Gastrocnemius medialis (tissue), 4 donors: Measurements from ENCODE around the gene FOXN1. TPM values are rescaled to one million over a fixed set of nuclear protein-coding genes. Genes with fewer than 3 reads are reported as not detected.

Source experiments
- ATAC-seq, 2 donors: fragments of 150-250 bp; one replicate each; pipeline ENCODE4 v1.9.1; 2016
- DNase-seq, 2 donors: peaks; one replicate each; pipeline ENCODE4 v3.0.0-alpha.2; 2019
- H3K27ac ChIP-seq, 4 donors: fragments of 200-600 bp; sonication (generic); 1 replicate in 1 of 4; 2 replicates in 3 of 4; pipeline ENCODE4 v1.5.1; 2016 to 2018; ENCODE audit warnings: mild to moderate bottlenecking in 2 of 4, moderate library complexity in 1 of 4
- H3K27me3 ChIP-seq, 3 donors: fragments of 200-600 bp; sonication (generic) in 2 of 3; 1 replicate in 1 of 3; 2 replicates in 2 of 3; pipeline versions ENCODE4 v1.5.1 to v1.6.0; 2016 to 2019; ENCODE audit warnings: mild to moderate bottlenecking in 1 of 3, moderate library complexity in 1 of 3
- H3K36me3 ChIP-seq, 2 donors: fragments of 200-600 bp; sonication (generic) in 1 of 2; one replicate each; pipeline ENCODE4 v1.5.1; 2017 to 2018
- H3K4me1 ChIP-seq, 2 donors: fragments of 200-600 bp; sonication (generic) in 1 of 2; one replicate each; pipeline ENCODE4 v1.5.1; 2016 to 2017; ENCODE audit warnings: mild to moderate bottlenecking in 2 of 2
- H3K4me3 ChIP-seq, 4 donors: fragments of 200-600 bp; sonication (generic) in 3 of 4; 1 replicate in 1 of 4; 2 replicates in 3 of 4; pipeline ENCODE4 v1.5.1; 2016 to 2019; ENCODE audit warnings: mild to moderate bottlenecking in 2 of 4
- H3K9me3 ChIP-seq, 3 donors: fragments of 200-600 bp; sonication (generic) in 2 of 3; 1 replicate in 1 of 3; 2 replicates in 2 of 3; pipeline ENCODE4 v1.5.1; 2016 to 2019
- CTCF ChIP-seq, 5 experiments: fragments of 450-650 bp in 3 of 5; fragments of 200-600 bp in 2 of 5; sonication (generic) in 2 of 5; IDR thresholded peaks in 4 of 5; conservative IDR thresholded peaks in 1 of 5; 1 replicate in 4 of 5; 2 replicates in 1 of 5; pipeline ENCODE4 v1.5.1; 2016 to 2019; ENCODE audit warnings: antibody characterized with exemption in 5 of 5, mild to moderate bottlenecking in 3 of 5, moderate library complexity in 3 of 5
- POLR2A ChIP-seq, 2 donors: fragments of 450-650 bp; IDR thresholded peaks; one replicate each; pipeline ENCODE4 v1.6.1; 2017; ENCODE audit warnings: antibody characterized with exemption in 2 of 2, mild to moderate bottlenecking in 2 of 2, moderate library complexity in 2 of 2
- in situ Hi-C, 4 donors: fragments of 200-750 bp; cut with MboI; loops; one replicate each; pipeline versions ENCODE4 v1.15.0 to v1.8.0; 2017; ENCODE audit warnings: low sequenced_read_pairs in 4 of 4
- intact Hi-C: fragments of 100-400 bp; cut with DNase I; formaldehyde crosslinking; loops from one replicate; pipeline ENCODE4 v1.15.1; 2023; ENCODE audit warnings: low total_unique reads
- total RNA-seq, 4 donors: library from RNA; depleted of rRNA; stranded (reverse); fragments of >200 nt; gene quantifications; one replicate each; pipeline versions ENCODE4 v1.1.0 to v1.2.3, GENCODE V29; 2016

FOXN1 gene
- total RNA-seq, 4 donors from 2014 or later: not detected

DNA sequence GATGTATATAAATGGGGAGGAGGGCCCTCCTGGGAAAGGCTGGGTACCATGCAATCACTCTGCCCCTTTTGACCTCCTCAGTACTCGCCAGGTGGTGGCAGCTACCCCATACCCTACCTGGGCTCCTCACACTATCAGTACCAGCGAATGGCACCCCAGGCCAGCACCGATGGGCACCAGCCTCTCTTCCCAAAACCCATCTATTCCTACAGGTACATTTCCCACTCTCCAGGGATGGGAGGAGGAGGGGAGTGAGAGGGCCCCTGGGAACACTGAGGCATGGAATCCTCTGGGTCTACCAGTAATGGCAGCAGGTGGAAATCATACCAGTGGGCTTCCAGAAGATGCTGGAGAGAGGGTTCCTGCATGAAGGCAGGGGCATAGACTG lies 22.9 kb downstream of the FOXN1 start:
- intact Hi-C loops: no loop called here

GRCh38 chr17:28530250-28530649 lies 24.1 kb downstream of the FOXN1 start:
- TF ChIP-seq CTCF (IDR thresholded peaks at IDR 0.05 in 4 of 5, conservative IDR thresholded peaks at IDR 0.05 in 1 of 5): no peak
- TF ChIP-seq POLR2A (IDR thresholded peaks at IDR 0.05): no peak
- intact Hi-C loops: no loop called here
- Histone ChIP-seq H3K27me3 (no peaks in the 10 kb centered on the region), H3K27ac (no peak overlapping the region), H3K4me3 (no peak overlapping the region), H3K36me3 (no peaks in the 10 kb centered on the region), H3K9me3 (no peaks in the 10 kb centered on the region), H3K4me1 (no peaks in the 10 kb centered on the region)
- in situ Hi-C loops: no loop called here
- no peak for DNase-seq
- no peak for ATAC-seq

More for the DNA sequence above, 22.9 kb downstream of the FOXN1 start:
- TF ChIP-seq CTCF (IDR thresholded peaks at IDR 0.05 in 4 of 5, conservative IDR thresholded peaks at IDR 0.05 in 1 of 5) (no peak), POLR2A (IDR thresholded peaks at IDR 0.05) (no peak)
- no peaks in the 10 kb centered on the region for H3K4me1 ChIP-seq
- no peaks in the 10 kb centered on the region for H3K9me3 ChIP-seq
- DNase-seq (no peak), ATAC-seq (no peak)
- in situ Hi-C loops: no loop called here
- H3K4me3 ChIP-seq: no peak overlapping the region
- H3K36me3 ChIP-seq: no peaks in the 10 kb centered on the region
- H3K27ac ChIP-seq: no peak overlapping the region
- no peaks in the 10 kb centered on the region for H3K27me3 ChIP-seq

- Histone ChIP-seq H3K27ac (no peak overlapping the region), H3K9me3 (no peaks in the 10 kb centered on the region), H3K36me3 (no peaks in the 10 kb centered on the region), H3K4me3 (no peak overlapping the region), H3K4me1 (no peaks in the 10 kb centered on the region), H3K27me3 (no peaks in the 10 kb centered on the region)
- DNase-seq (no peak), ATAC-seq (no peak)
- TF ChIP-seq CTCF (IDR thresholded peaks at IDR 0.05 in 4 of 5, conservative IDR thresholded peaks at IDR 0.05 in 1 of 5) (no peak), POLR2A (IDR thresholded peaks at IDR 0.05) (no peak)
- intact Hi-C loops (no loop called here), in situ Hi-C loops (no loop called here)
Observed at GRCh38 chr17:28530926-28531325, 24.8 kb downstream of the FOXN1 start.

- Histone ChIP-seq H3K36me3 (no peaks in the 10 kb centered on the region), H3K27ac (no peak overlapping the region), H3K4me3 (no peak overlapping the region), H3K4me1 (no peaks in the 10 kb centered on the region), H3K9me3 (no peaks in the 10 kb centered on the region), H3K27me3 (no peaks in the 10 kb centered on the region)
- no peak for TF ChIP-seq POLR2A (IDR thresholded peaks at IDR 0.05)
- no peak for TF ChIP-seq CTCF (IDR thresholded peaks at IDR 0.05 in 4 of 5, conservative IDR thresholded peaks at IDR 0.05 in 1 of 5)
- ATAC-seq (no peak), DNase-seq (no peak)
- in situ Hi-C loops (no loop called here), intact Hi-C loops (no loop called here)
Observed at GRCh38 chr17:28532050-28532960, 26.2 kb downstream of the FOXN1 start.
